Uterus (tissue), 2 donors: ENCODE measurements around the gene BOD1.

Source experiments
- CTCF ChIP-seq, 4 experiments: fragments of 200-600 bp in 2 of 4; fragments of 450-650 bp in 2 of 4; sonication (generic) in 2 of 4; IDR thresholded peaks; one replicate each; pipeline ENCODE4 v1.5.1; 2016 to 2019; ENCODE audit warnings: antibody characterized with exemption in 4 of 4, mild to moderate bottlenecking in 2 of 4, moderate library complexity in 1 of 4
- POLR2A ChIP-seq, 2 donors: fragments of 450-650 bp; IDR thresholded peaks; one replicate each; pipeline ENCODE4 v1.6.1; 2016; ENCODE audit warnings: antibody characterized with exemption in 2 of 2, mild to moderate bottlenecking in 1 of 2, moderate library complexity in 1 of 2

- TF ChIP-seq POLR2A (IDR thresholded peaks at IDR 0.05): no peak
- TF ChIP-seq CTCF (IDR thresholded peaks at IDR 0.05): no peak
Observed at GRCh38 chr5:173563246-173563645, 53.2 kb downstream of the BOD1 start.
